ENCODE measurements around the gene SPI1. TPM values are rescaled to one million over a fixed set of nuclear protein-coding genes. Genes with fewer than 3 reads are reported as not detected.

SPI1 gene
- total RNA-seq, 4 donors from 2014 or later = 2.6 to 15.4 (median 8.8) TPM

GRCh38 chr11:47413908-47414684 lies 35.7 kb upstream of the SPI1 start:
- Histone ChIP-seq H3K4me3 (no peak overlapping the region), H3K27me3 (no peaks in the 10 kb centered on the region), H3K27ac (peak overlapping the region; percentile 78 to 91 (median 86)), H3K9me3 (no peaks in the 10 kb centered on the region), H3K4me1 (peaks cover 24 to 73% (median 47%) of the 10 kb centered on the region in 3 donors), H3K36me3 (peaks cover 15 to 70% (median 18%) of the 10 kb centered on the region in 3 donors)
- 58% methylated on average over 10 to 11 of the region's 16 CpGs for WGBS, 2 donors
- intact Hi-C loops (cut with DNase I) = no loop called here
- DNase-seq = no peak
- TF ChIP-seq POLR2A (IDR thresholded peaks at IDR 0.05) = no peak
- TF ChIP-seq CTCF (IDR thresholded peaks at IDR 0.05) = no peak

- TF ChIP-seq POLR2A (IDR thresholded peaks at IDR 0.05) = no peak
- no peak for TF ChIP-seq CTCF (IDR thresholded peaks at IDR 0.05)
- peaks cover 8 to 63% (median 14%) of the 10 kb centered on the region in 3 donors for H3K36me3 ChIP-seq
- no peaks in the 10 kb centered on the region for H3K9me3 ChIP-seq
- no peaks in the 10 kb centered on the region for H3K27me3 ChIP-seq
- WGBS, 2 donors = 82 to 90% methylated on average over 6 to 7 of the region's 13 CpGs
- intact Hi-C loops (cut with DNase I) = no loop called here
- no peak for DNase-seq
- no peak overlapping the region for H3K4me3 ChIP-seq
- peak overlapping the region; percentile 51 to 91 (median 86) for H3K27ac ChIP-seq
- peaks cover 29 to 78% (median 48%) of the 10 kb centered on the region in 3 donors for H3K4me1 ChIP-seq
These were observed 35.0 kb upstream of the SPI1 start for GRCh38 chr11:47413351-47413750.

- DNase-seq = no peak
- peak overlapping the region in 3 of 4 donors; percentile 2 to 56 (median 35) for H3K27ac ChIP-seq
These were observed 33.8 kb upstream of the SPI1 start for GRCh38 chr11:47411884-47412746.

GRCh38 chr11:47410370-47411264 lies 32.3 kb upstream of the SPI1 start:
- peaks cover 8 to 46% (median 8%) of the 10 kb centered on the region in 3 donors for H3K36me3 ChIP-seq
- intact Hi-C loops (cut with DNase I) = no loop called here
- DNase-seq = no peak
- peaks cover 37 to 78% (median 50%) of the 10 kb centered on the region in 3 donors for H3K4me1 ChIP-seq
- H3K27me3 ChIP-seq = no peaks in the 10 kb centered on the region
- no peak for TF ChIP-seq POLR2A (IDR thresholded peaks at IDR 0.05)
- TF ChIP-seq CTCF (IDR thresholded peaks at IDR 0.05) = no peak
- 68 to 76% methylated on average over 7 to 8 of the region's 12 CpGs for WGBS, 2 donors
- H3K4me3 ChIP-seq = peak overlapping the region in 2 of 4 donors; percentile 69 to 84
- peak overlapping the region; percentile 91 to 97 (median 94) for H3K27ac ChIP-seq
- H3K9me3 ChIP-seq = no peaks in the 10 kb centered on the region

More at GRCh38 chr11:47411884-47412746, 33.8 kb upstream of the SPI1 start:
- TF ChIP-seq CTCF (IDR thresholded peaks at IDR 0.05) (peak; percentile 55 to 76 (median 66)), POLR2A (IDR thresholded peaks at IDR 0.05) (no peak)
- WGBS, 2 donors = 100% methylated on average over 1 of the region's 12 CpGs
- intact Hi-C loops (cut with DNase I) = no loop called here
- no peaks in the 10 kb centered on the region for H3K27me3 ChIP-seq
- no peaks in the 10 kb centered on the region for H3K9me3 ChIP-seq
- no peak overlapping the region for H3K4me3 ChIP-seq
- H3K36me3 ChIP-seq = peaks cover 8 to 51% (median 8%) of the 10 kb centered on the region in 3 donors
- H3K4me1 ChIP-seq = peaks cover 36 to 86% (median 55%) of the 10 kb centered on the region in 3 donors

All from esophagus squamous epithelium (tissue), 5 donors.